HG03575 (cell line): ENCODE measurements around the gene SCT.
A peak's percentile ranks its signal among the peaks of the same experiment; 100 is the strongest.

Experiments
- ATAC-seq: cut with Tn5 transposase; IDR thresholded peaks from one replicate; pipeline ENCODE4 v1.9.1; 2021; ENCODE audit not compliant: unreplicated experiment, insufficient number of reproducible peaks, low FRiP score; ENCODE audit errors: extremely low read depth

Gene SCT

GRCh38 chr11:624705-625635 is 2.0 kb downstream of the SCT start, which contains the start of gene CDHR5:
Gene CDHR5, minus strand, starts transcription at chr11:624955. Its CDS starts 53 bp downstream, at chr11:624902.
- no peak for ATAC-seq

- ATAC-seq: no peak
These were observed 2.8 kb downstream of the SCT start for GRCh38 chr11:623999-624704.

- no peak for ATAC-seq
These were observed 3.6 kb downstream of the SCT start for GRCh38 chr11:623349-623869.

- ATAC-seq: no peak
These were observed 5.1 kb downstream of the SCT start for GRCh38 chr11:621838-622237.

- ATAC-seq: no peak
These were observed 5.8 kb downstream of the SCT start for GRCh38 chr11:620935-621814.

GRCh38 chr11:620201-620600 is 6.8 kb downstream of the SCT start:
- no peak for ATAC-seq

- ATAC-seq: no peak
These were observed 7.3 kb downstream of the SCT start for GRCh38 chr11:619628-620050.

- no peak for ATAC-seq
These were observed 7.9 kb downstream of the SCT start for GRCh38 chr11:618856-619627.

- no peak for ATAC-seq
These were observed 8.9 kb downstream of the SCT start for GRCh38 chr11:617912-618682.

GRCh38 chr11:617199-617911 is 9.6 kb downstream of the SCT start:
- ATAC-seq: no peak

GRCh38 chr11:616320-617198 is 10.4 kb downstream of the SCT start:
- no peak for ATAC-seq

- ATAC-seq: peak; percentile 41
These were observed 11.3 kb downstream of the SCT start, which contains the start of gene IRF7 for GRCh38 chr11:615504-616319. Gene IRF7, minus strand, starts transcription at chr11:615950. Its CDS starts 586 bp downstream, at chr11:615364.

- ATAC-seq: no peak
These were observed 12.1 kb downstream of the SCT start for GRCh38 chr11:614623-615503.

- ATAC-seq: no peak
These were observed 12.9 kb downstream of the SCT start for GRCh38 chr11:614021-614622.
